KOPT-K1 (cell line): Measurements from ENCODE around the gene ZBTB7C.

Source experiments
- H3K27ac ChIP-seq: fragments of 200-600 bp; sonication (generic); 2 replicates; pipeline ENCODE4 v1.5.1; 2016; ENCODE audit warnings: antibody characterized with exemption, mild to moderate bottlenecking, low read depth, low read length; ENCODE audit not compliant: poor library complexity, severe bottlenecking
- H3K36me3 ChIP-seq: fragments of 200-600 bp; sonication (generic); 2 replicates; pipeline ENCODE4 v1.5.1; 2017; ENCODE audit warnings: antibody characterized with exemption, mild to moderate bottlenecking, low read length, moderate library complexity; ENCODE audit not compliant: insufficient read depth
- H3K9me3 ChIP-seq: fragments of 200-600 bp; sonication (generic); 2 replicates; pipeline ENCODE4 v1.5.1; 2017; ENCODE audit warnings: antibody characterized with exemption, low read length, mild to moderate bottlenecking; ENCODE audit not compliant: insufficient read depth, poor library complexity, severe bottlenecking

The ZBTB7C gene

GRCh38 chr18:48404716-48405507 lies 4.3 kb downstream of the ZBTB7C start:
- H3K9me3 ChIP-seq: no peaks in the 10 kb centered on the region
- H3K27ac ChIP-seq: no peak overlapping the region
- H3K36me3 ChIP-seq: no peaks in the 10 kb centered on the region

GRCh38 chr18:48402953-48403352 lies 6.2 kb downstream of the ZBTB7C start:
- Histone ChIP-seq H3K27ac (no peak overlapping the region), H3K9me3 (no peaks in the 10 kb centered on the region), H3K36me3 (no peaks in the 10 kb centered on the region)

DNA sequence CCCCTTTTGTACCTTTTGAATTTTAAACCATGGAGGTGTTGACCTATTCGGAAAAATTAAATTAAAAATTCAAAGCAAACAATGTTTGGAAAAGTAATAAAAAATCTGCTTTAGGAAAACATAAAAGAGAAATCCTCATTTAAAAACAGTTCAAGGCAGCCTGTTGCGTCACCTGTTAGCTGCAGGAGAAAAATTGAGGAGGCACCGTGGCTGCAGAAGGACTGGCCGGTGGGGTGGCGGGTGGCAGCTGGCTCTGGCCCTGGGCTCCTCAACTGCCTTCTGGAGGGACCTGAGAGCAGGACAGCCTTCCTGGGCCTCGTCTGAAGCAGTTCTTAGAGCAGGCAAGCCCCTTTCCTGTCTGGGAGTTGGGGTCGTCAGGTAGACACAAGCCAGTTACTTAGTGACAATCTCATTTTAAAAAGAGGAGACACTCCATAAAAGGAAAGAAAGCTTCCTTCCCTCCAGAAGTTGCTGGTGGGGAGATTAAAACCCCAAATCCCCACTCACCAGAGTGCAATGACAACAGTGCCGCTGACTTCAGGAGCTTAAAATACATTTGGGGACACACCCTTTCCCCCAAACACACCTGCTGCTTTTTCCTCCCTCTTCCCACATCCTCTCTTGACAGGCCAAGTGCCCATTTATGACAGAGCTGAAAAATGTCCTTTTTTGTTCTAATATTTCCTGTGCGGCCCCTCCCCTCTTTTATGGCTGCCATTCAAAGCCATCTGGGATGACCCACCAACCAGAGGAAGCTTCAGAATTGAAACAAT lies 9.7 kb downstream of the ZBTB7C start:
- no peaks in the 10 kb centered on the region for H3K9me3 ChIP-seq
- no peaks in the 10 kb centered on the region for H3K36me3 ChIP-seq
- no peak overlapping the region for H3K27ac ChIP-seq

DNA sequence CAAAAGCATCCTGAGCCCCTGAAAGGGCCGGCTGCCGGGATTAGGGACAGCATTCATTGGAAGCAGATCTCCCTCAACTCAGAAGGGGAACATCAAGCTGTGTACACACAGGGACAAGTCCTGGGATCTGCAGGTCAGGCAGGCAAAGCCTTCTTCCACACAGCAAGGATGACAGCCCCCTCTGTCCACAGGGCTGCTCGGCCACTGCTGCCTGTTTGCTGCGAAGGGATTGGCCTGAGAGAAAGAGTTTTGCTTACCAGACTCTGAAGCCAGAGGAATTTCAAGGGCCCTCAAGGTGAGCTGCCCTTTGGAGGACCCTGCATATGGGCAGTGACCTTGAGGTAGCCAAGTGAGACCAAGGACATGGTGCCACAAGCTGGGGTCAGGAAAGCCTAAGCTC lies 11.1 kb downstream of the ZBTB7C start:
- no peaks in the 10 kb centered on the region for H3K36me3 ChIP-seq
- no peak overlapping the region for H3K27ac ChIP-seq
- H3K9me3 ChIP-seq: no peaks in the 10 kb centered on the region

- Histone ChIP-seq H3K9me3 (no peaks in the 10 kb centered on the region), H3K27ac (no peak overlapping the region), H3K36me3 (no peaks in the 10 kb centered on the region)
These were observed 12.2 kb downstream of the ZBTB7C start for GRCh38 chr18:48397021-48397420.

GRCh38 chr18:48396561-48396960 lies 12.6 kb downstream of the ZBTB7C start:
- Histone ChIP-seq H3K36me3 (no peaks in the 10 kb centered on the region), H3K27ac (no peak overlapping the region), H3K9me3 (no peaks in the 10 kb centered on the region)

DNA sequence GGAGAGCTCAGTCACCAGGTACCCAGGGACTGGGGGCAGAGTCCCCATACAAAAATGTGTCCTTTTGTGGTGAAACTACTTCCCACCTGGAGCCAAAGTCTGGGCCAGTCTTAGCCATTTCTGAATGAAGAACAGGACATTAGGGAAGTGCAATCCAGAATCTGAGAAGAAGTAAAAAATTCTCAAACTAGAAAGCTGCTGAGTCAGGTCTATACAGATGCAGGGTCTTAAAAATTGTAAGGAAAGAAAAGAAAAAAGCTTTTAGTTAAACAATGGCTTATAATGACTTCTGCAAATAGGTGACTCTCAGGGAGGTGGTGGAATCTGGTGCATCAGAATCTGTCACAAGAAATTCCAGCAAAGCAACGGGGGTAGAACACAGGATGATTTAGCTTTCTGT lies 13.5 kb downstream of the ZBTB7C start:
- no peak overlapping the region for H3K27ac ChIP-seq
- no peaks in the 10 kb centered on the region for H3K36me3 ChIP-seq
- H3K9me3 ChIP-seq: no peaks in the 10 kb centered on the region

DNA sequence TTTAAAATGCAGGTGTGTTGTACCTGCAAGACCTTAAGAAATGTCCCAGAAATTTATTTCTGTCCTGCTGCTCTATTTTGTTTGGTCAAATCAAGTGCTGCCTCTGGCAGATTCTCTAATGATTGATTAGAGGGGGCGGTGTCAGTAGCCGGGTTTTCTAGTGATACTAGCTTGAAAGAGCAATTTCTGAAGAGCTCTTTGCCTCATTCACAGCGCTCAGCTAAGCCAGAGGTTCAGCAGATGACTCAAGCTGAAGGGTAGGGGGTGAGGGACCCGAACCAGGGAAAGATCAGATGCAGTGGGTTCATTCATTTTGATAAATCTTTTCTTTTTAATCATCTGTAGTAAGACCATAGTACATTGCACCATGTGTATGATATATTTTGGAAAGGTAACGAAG lies 15.0 kb downstream of the ZBTB7C start:
- Histone ChIP-seq H3K9me3 (no peaks in the 10 kb centered on the region), H3K27ac (no peak overlapping the region), H3K36me3 (no peaks in the 10 kb centered on the region)

GRCh38 chr18:48393776-48394175 lies 15.4 kb downstream of the ZBTB7C start:
- no peaks in the 10 kb centered on the region for H3K36me3 ChIP-seq
- no peaks in the 10 kb centered on the region for H3K9me3 ChIP-seq
- no peak overlapping the region for H3K27ac ChIP-seq

GRCh38 chr18:48393170-48393569 lies 16.0 kb downstream of the ZBTB7C start:
- no peak overlapping the region for H3K27ac ChIP-seq
- H3K36me3 ChIP-seq: no peaks in the 10 kb centered on the region
- no peaks in the 10 kb centered on the region for H3K9me3 ChIP-seq

GRCh38 chr18:48392268-48392667 lies 16.9 kb downstream of the ZBTB7C start:
- no peak overlapping the region for H3K27ac ChIP-seq
- H3K9me3 ChIP-seq: no peaks in the 10 kb centered on the region
- no peaks in the 10 kb centered on the region for H3K36me3 ChIP-seq

- no peaks in the 10 kb centered on the region for H3K36me3 ChIP-seq
- H3K27ac ChIP-seq: no peak overlapping the region
- H3K9me3 ChIP-seq: no peaks in the 10 kb centered on the region
These were observed 17.3 kb downstream of the ZBTB7C start for GRCh38 chr18:48391868-48392267.

GRCh38 chr18:48390641-48391040 lies 18.5 kb downstream of the ZBTB7C start:
- Histone ChIP-seq H3K36me3 (no peaks in the 10 kb centered on the region), H3K9me3 (no peaks in the 10 kb centered on the region), H3K27ac (no peak overlapping the region)

GRCh38 chr18:48388478-48388877 lies 20.7 kb downstream of the ZBTB7C start:
- Histone ChIP-seq H3K27ac (no peak overlapping the region), H3K36me3 (no peaks in the 10 kb centered on the region), H3K9me3 (no peaks in the 10 kb centered on the region)

DNA sequence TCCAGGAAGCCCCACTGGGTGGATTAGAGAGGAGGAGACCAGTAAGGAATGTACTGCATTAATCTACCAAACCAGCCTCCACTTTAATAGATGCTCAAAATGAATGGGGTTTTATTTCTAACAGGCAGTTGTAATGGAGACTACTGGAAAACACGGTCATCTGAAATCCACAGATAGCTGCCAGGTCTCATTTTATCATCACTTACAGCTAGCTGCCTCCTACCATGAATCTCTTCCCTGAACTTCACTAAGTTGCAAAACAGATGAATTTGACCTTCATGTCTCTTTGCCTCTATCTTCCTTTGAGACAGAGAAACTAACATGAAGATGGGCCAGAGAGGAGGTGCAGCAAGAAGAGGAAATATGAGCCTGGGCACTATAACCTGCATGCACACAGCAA lies 21.9 kb downstream of the ZBTB7C start:
- no peaks in the 10 kb centered on the region for H3K9me3 ChIP-seq
- H3K36me3 ChIP-seq: no peaks in the 10 kb centered on the region
- no peak overlapping the region for H3K27ac ChIP-seq

GRCh38 chr18:48385596-48385995 lies 23.6 kb downstream of the ZBTB7C start:
- H3K27ac ChIP-seq: no peak overlapping the region
- no peaks in the 10 kb centered on the region for H3K36me3 ChIP-seq
- no peaks in the 10 kb centered on the region for H3K9me3 ChIP-seq
